HG02938 (cell line): ENCODE results near the gene MAN1C1.

Source experiments
- ATAC-seq: cut with Tn5 transposase; IDR thresholded peaks from one replicate; pipeline ENCODE4 v1.9.1; 2021; ENCODE audit warnings: mild to moderate bottlenecking, moderate library complexity; ENCODE audit not compliant: unreplicated experiment

Gene MAN1C1

DNA sequence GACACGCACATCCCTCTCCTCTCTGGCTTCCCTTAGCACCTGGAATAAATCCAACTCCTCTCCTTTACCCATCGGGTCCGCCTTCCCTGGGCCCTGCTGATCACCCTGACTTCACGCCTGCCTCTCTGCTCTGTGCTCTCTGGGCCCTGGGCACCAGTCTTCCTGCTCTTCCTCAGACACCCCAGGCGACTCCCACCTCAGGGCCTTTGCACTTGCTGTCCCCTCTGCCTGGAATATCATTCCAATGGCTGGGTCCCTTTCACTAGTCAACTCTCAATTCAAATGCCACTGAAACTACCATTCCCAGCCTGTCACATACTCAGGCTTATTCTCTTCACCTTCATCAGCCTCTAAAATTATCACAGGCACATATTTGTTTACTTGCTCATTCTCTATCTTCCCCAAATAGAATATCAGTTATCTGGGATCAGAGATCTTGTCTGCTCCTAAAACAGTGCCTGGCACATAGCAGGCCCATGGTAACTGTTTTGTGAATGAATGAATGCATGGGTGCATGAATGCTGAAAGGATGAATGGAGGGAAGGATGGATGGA is 156.2 kb downstream of the MAN1C1 start:
- no peak for ATAC-seq

DNA sequence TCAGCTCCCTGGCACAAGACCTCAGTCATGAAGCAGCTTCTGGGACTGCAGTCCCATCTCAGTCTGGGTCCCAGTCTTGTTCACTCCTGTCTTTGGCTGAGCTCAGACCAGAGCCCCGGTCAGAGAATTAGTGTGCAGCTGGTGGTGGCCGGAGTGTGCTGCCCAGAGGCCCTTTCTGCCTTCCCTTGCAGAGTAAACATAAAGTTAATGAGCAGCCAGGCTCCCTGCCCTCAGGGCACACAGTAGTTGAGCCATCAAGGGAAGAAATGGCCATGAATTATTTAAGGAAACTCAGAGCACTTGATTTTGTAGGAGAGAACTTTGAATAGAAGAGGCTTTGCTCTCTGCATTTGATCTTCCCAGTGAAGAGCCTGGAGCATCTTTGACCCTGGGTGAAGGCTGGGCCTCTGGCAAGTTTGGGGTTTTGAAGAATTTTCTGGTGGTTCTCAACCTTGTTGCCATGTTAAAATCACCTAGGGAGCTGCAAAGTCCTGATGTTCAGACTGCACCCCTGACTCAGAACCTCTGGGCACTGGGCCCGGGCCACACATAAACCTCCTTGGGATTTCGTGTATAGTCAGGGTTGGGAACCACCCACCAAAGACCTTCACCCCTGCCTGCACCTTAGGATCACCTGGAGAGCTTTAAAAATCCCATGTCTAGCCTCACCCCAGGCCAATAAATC is 157.0 kb downstream of the MAN1C1 start:
- no peak for ATAC-seq

DNA sequence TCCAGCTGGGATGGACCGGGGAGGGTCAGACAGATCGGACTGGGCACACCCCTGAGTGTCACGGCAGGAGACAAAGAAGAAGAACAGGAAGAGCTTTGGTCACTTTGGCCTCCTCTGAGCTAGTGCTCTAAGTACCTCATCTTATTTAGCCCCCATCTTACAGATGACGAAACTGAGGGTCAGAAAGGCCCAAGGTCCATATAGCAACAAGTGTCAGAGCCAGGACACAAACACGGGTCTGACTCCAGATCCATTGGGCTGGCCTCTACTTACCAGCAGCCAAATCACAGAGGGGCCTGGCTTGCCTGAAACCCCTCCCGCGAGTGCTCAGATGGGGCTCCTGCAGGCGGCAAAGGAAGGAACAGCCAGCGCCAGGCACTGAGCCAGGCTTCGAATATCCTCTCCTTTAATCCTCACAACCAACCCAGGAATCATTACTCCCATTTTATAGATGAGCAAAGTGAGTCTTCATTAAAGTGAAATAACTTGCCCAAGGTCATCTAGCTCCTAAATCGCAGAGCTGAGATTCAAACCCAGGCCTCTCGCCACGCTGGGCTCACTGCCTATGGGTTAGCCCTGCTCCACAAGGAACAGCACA is 157.7 kb downstream of the MAN1C1 start:
- no peak for ATAC-seq

DNA sequence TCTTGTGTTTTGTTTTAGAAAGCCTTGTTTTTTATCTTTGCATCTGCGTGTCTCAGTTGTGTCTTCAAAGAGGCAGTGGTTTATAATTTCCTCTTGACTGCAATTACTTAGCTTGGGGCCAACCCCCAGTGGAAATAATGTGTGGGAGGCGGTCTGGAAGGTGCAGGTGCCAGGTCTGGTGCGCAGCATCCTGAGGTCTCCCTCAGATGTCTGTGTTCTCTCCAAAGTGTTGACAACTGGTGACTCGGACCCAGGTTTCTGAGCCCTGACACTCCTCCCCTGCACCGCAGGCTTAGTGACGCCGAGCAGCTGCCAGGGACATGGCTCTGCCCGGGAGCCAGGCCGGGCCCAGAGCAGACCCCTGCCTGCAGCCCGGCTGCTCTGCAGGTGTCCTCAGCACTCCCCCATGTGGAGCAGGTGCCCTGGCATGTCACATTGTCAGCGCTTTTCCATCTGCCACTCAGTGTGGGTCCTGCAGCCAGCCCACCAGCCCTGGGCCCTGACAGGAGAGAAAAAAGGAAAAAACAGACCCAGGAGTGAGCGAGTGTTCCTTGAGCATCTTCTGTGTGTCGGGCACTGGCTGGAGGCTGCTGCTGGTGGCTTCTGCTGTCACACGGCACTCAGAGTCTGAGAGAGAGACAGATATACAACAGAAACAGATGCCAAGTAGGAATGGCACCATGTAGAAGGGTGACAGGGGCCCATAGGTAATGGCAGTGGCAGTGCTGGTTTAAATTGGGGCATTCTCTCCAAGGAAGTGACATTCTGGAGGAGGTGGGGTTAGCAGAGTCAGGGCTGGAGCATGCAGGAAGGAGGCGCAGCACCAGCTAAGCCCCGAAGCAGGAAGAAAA is 158.6 kb downstream of the MAN1C1 start:
- no peak for ATAC-seq

DNA sequence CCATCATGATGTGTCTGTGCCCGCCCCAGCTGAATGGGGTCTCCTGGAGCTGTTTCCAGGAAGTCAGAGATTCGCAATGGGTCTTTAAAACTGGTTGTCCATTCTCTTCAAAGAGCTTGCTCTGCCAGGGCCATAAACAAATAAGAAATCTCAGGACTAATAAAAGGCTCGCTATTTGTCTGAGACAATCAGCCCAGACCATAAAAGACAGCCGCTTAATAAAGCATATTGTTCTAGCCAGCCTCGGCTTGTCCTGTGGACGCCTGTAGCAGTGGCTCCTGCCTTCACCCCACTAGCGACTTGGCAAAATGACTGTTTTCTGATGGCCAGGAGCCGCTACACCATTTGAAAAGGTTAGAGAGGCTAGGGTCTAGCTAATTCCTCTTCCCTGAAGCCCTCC is 162.8 kb downstream of the MAN1C1 start:
- no peak for ATAC-seq

DNA sequence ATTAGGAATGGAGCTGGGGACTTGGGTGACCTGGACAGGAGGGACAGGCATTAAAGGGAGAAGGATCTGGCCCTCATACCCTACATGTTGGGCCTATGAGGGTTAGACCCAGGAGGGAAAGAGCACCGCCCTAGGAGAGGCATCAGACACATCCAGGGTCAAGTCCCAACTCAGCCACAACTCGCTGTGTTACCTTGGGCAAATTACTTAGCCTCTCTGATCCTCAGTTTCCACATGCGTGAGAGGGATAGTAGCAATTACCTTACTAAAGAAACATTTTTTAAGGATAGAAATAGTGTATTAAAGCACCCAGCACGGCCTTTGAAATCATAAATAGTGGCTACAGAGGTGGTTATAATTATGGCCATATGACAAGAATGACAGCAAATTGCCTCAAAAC is 163.3 kb downstream of the MAN1C1 start:
- no peak for ATAC-seq

DNA sequence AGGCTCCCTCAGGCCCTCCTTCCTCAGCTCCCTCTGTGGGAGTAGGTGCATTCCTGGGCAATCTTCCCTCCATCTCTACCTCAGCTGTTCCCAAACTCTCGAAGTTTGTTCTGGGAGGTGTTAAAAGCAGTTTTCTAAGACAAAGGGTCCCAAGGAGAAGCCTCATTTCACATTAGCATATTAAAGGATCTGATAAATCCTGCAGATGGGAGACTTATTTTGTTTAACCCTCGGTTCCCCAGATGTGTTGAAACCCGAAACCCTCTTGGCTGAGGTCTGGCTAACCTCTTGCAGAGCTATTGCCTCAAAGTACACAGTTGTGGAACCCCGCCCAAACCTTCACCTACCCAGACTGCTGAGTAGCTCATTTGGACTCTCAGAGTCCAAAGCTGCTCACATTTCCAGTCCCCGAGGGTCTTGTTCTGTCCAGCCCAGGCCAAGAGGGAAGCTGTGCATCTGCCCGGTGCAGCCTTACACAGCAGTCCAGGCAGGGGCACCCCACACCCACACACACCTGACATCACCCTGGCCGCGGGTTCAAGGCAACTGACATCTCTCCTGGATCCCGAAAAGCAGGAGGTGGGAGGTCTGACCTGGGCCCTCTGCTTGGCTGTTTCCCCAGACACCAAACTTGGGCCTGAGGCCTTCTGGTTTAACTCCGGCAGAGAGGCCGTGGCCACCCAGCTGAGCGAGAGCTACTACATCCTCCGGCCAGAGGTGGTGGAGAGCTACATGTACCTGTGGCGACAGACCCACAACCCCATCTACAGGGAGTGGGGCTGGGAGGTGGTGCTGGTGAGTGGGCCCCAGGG is 163.9 kb downstream of the MAN1C1 start:
- no peak for ATAC-seq

DNA sequence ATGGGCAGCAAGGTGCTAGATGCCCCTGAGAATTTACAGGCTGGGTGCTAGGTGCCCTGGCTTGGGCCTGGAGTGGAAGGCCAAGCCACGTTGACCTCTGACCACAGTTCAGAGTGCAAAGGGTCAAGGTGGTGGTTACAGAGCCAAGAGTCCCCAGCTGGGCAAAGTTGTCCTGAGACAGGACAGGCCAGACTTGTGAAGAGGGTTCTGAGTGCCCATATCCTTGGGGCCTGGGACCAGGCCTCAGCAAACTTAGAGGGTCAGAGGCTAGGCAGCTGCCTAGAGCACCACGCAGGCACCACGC is 164.5 kb downstream of the MAN1C1 start:
- ATAC-seq, result no peak

DNA sequence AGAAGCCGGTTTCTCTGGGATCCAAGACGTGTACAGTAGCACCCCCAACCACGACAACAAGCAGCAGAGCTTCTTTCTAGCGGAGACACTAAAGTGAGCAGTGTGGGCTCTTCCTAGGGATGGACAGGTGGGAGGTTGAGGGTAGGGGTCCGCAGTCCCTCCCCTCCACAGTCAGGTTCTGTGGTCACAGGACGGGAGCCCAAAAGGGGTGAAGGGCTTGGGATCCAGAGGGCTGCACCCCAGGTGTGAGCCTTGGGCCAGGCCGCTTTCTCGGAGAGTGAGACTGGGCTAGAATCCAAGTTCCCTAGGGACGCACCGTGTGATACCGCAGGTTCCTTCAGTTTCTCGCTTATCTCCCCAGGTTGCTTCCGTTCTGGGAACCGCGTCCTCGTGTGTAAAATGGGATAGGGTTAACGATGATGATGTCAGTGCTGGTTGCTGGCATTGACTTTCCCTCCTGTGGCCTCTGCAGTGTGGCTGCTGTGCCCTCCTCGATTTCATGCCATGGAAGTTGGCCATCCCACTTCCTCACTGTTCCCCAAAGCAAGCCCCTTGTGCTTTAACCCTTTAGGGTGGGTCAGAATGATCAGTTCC is 166.1 kb downstream of the MAN1C1 start:
- ATAC-seq, result no peak

DNA sequence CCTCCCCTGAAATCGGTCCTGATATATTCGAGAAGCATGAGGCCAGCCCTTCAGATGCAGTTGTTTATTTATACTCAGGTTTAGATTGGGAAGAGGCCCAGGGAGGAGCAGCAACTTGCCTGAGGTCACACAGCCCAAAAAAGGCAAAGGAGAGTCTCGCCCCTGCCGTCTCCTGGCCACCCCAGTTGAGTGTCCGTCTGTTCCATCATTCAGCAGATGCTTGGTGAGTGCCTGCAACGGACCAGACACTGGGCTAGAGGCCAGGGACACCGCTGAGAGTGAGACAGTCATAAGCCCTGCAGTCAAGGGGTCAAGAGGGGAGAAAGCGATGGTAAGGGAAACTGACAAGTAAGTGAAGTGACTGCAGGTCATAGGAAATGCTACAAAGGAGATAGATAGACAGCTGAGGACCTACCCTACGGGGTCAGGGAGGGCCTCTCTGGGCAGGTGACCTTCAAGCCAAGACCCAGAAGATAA is 168.0 kb downstream of the MAN1C1 start:
- no peak for ATAC-seq

DNA sequence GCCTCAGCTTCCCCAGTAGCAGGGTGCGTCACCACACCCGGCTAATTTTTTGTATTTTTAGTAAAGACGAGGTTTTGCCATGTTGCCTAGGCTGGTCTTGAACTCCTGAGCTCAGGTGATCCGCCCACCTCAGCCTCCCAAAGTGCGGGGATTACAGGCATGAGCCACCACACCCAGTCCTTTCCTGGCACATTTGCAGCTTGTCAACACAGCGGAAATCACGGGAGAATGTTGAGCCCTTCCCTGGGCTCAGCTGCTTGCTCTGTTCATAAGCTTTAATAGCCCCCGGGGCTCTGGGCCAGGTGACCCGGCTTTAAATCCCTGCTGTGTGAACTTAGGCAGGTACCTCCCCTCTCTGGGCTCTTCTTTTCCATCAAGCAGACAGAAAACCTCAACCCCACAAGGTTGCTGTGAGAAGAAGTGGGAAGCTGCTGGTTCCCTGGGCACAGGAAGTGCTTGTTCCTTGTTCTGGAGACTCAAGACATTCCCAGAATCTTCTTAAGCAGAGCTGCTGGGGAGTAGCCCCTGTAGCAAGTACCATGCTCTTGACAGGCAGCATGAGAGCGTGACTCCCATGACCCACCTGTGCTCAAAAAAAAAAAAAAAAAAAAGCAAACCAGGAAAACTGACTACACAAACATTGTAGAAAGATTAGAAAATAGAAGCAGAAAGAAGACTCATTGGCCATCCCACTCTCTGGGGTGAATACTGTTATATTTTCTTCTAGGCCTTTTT is 168.9 kb downstream of the MAN1C1 start:
- ATAC-seq, result no peak

DNA sequence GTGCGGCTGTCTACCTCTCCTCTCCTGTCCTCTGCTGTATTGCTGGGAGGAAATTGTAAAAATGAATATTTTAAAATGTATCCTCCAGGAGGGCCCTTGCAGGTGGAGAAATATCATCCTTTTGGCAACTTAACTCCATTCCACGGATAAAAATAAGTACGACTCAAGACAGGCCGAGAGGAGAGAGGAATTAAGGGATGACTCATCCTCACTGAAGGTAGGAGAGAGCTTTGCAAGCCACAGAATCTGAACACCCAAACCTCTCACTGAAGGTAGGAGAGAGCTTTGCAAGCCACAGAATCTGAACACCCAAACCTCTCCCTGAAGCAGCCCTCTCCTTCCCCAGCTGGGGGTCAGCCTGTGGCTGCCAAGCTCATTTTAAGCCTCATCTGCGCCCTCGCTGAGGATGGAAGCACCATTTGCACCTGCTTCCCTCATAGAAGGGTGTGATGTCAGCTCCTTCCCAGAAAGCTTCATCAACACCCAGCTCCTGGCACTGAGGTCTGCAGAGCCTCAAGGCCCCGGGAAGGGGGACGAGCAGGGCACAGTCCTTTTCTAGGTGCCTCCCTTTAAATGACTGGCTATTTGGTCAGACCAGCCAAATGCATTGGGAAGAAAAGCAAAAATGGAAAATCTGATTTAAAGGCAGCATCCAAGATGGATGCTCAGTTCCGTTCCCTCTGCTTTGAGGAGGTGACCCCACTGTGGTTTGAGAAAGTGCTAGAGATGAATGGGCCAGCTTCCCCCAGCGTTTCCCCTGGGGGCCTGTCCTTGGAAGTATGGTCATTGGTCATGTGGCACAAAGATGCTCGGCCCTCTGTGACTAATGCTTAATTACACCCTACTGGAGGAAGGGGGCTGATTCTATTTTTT is 170.5 kb downstream of the MAN1C1 start:
- no peak for ATAC-seq

DNA sequence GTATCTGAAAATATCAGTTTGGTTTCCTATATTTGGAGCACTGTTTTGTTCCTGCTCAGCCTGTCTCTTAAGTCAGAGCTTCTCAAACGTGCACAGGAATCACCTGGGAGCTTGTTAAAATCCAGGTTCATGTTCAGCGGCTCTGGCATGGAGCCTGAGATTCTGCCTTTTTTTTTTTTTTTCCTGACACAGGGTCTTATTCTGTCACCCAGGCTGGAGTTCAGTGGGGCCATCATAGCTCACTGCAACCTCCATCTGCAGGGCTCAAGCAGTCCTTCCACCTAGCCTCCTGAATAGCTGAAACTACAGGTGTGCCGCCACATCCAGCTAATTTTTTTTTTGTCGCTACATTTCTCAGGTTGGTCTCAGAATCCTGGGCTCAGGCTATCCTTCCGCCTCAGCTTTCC is 171.2 kb downstream of the MAN1C1 start:
- no peak for ATAC-seq

DNA sequence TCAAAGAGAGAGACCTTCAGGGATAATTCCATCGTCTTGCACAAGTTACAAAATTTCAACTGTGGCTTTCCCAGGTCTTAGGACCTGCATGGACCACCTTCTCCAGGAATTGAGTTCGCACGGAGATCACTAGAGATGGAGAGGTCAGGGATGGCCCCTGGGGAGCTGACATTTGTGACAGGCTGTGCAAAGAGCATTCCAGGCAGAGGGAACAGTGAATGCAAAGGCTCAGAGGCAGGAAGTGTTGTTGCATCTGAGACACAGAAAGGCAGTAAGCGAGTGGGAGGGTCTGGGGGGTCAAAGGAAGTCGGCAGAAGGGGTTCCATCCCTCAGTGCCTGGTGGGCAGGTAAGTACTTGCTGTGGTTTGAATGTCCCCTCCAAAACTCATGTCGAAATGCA is 173.9 kb downstream of the MAN1C1 start:
- ATAC-seq, result no peak

DNA sequence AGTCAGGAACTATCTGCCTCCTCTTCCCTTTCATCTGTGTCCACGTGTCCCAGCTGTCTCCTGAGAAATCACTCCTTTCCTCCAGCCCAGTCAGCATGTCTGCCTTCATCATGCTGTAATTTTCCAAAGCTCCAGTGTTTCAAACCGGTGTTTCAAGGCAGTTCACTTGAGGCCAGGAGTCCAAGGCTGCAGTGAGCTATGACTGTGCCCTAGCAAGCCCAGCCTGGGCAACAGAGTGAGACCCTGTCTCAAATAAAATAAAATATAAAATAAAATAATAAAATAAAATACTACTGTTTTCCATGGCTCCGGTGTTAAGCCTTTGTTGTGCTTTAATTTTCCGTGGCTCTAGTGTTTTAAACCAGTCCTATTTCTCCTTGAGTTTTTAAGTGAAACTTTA is 175.5 kb downstream of the MAN1C1 start:
- no peak for ATAC-seq

DNA sequence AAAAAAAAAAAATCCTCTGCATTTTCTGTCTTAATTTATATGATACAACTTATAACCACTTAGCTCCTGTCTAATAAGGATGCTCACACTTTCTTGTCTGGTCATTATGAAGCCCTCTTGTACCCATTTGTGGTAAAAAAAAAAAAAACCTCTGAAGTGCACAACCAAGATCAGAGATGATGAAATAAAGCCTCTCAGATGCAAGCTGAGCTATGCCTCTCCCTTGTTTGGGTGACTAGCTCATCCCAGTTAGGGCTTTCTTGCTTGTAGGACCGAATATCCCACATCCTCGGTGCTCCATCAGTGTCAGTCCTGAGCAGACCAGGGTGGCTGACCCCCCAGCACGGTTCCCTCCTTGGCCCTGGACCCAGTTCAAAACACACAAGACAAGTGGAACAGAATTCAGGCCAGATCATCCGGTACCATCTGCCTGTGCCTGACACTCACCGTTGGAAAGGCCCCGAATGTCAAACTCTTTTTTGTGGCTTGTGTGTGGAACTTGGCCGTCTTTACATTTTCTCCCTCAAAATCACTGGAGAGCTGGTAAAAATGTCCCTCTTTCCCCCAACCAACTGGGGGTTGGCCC is 177.1 kb downstream of the MAN1C1 start:
- no peak for ATAC-seq

DNA sequence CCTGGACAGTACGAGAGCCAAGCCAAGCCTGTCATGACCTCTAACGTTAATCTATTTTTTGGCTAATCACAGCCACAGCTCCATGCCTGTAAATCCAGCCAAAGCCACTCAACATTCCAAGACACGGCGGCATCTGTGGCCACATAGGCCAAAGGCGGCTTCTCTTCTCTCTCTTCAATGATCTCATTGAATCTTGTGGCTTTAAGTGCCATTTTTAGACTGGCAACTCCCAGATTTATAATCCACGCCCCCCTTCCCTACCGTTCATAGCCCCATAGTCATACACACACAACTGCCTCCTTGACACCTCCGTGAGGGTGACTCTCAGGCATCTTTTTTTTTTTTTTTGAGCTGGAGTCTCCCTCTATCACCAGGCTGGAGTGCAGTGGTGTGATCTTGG is 177.7 kb downstream of the MAN1C1 start:
- no peak for ATAC-seq

DNA sequence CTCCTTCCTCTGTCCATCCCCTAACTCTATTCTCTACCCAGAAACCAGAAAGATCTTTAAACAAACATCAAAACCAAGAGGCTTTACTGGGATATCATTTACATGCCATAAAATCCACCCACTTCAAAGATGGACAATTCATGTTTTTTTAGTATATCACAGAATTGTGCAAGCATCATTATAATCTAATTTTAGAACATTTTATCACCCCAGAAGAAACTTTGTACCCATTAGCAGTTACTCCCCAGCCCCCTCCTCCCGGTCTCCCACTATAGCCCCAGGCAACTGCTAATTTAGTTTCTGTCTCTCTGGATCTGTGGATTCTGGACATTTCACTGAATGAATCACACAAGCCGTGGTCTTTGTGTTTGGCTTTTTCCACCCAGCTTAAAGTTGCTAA is 178.6 kb downstream of the MAN1C1 start:
- ATAC-seq, result no peak
